ENCODE measurements around the gene ING3. TPM values are rescaled to one million over a fixed set of nuclear protein-coding genes. Genes with fewer than 3 reads are reported as not detected.

The ING3 gene
- total RNA-seq, 4 donors from 2014 or later = 1.5 to 23.6 (median 16.2) TPM

GRCh38 chr7:120988591-120989256 lies 38.1 kb downstream of the ING3 start, which contains the start of gene CPED1:
Gene CPED1 (plus strand): TSS chr7:120988711. CDS start chr7:120989622, 911 bp downstream.
- 1 to 2% methylated on average over 8 to 26 of the region's 27 CpGs for WGBS, 2 donors (ENCODE audit: low coverage in 1 of 2)
- in situ Hi-C loops (cut with MboI; ENCODE audit: low pct_ligation_motif_present in 1 of 4, low pct_unique_long_range_greater_than_20kb in 1 of 4, low sequenced_read_pairs in 3 of 4) (loop anchor here in 2 of 4 donors (10.0 to 25.0 kb wide), 2 partner anchors 86 to 99 kb away; no protein-coding TSS in a partner anchor), intact Hi-C loops (cut with DNase I; ENCODE audit: low total_unique reads) (no loop called here)
- no peaks in the 10 kb centered on the region for H3K9me3 ChIP-seq
- peak within 1 kb of the TSS; percentile 80 to 89 (median 86) for H3K27ac ChIP-seq
- peak; percentile 73 for DNase-seq
- H3K27me3 ChIP-seq = no peaks in the 10 kb centered on the region
- no peaks in the 10 kb centered on the region for H3K36me3 ChIP-seq
- peak; percentile 47 to 59 (median 57) for TF ChIP-seq POLR2AphosphoS5 (IDR thresholded peaks at IDR 0.05)
- no peak for TF ChIP-seq POLR2A (IDR thresholded peaks at IDR 0.05)
- H3K4me3 ChIP-seq = peak within 1 kb of the TSS; percentile 16 to 52 (median 32)
- H3K4me1 ChIP-seq = peaks cover 0 to 31% (median 4%) of the 10 kb centered on the region in 4 donors

- DNase-seq = no peak
- H3K4me3 ChIP-seq = peak overlapping the region; percentile 11 to 52 (median 32)
Observed at GRCh38 chr7:120989257-120990220, 39.0 kb downstream of the ING3 start.

GRCh38 chr7:120990468-120991118 lies 40.0 kb downstream of the ING3 start:
- H3K27ac ChIP-seq = peak overlapping the region; percentile 80 to 89 (median 86)
- no peak for DNase-seq
- H3K36me3 ChIP-seq = no peaks in the 10 kb centered on the region
- TF ChIP-seq POLR2AphosphoS5 (IDR thresholded peaks at IDR 0.05) (no peak), POLR2A (IDR thresholded peaks at IDR 0.05) (no peak)
- H3K27me3 ChIP-seq = no peaks in the 10 kb centered on the region
- intact Hi-C loops (cut with DNase I; ENCODE audit: low total_unique reads) (no loop called here), in situ Hi-C loops (cut with MboI; ENCODE audit: low pct_ligation_motif_present in 1 of 4, low pct_unique_long_range_greater_than_20kb in 1 of 4, low sequenced_read_pairs in 3 of 4) (loop anchor here (10.0 to 25.0 kb wide), 3 partner anchors 84 to 104 kb away; no protein-coding TSS in a partner anchor)
- no peaks in the 10 kb centered on the region for H3K9me3 ChIP-seq
- H3K4me1 ChIP-seq = peaks cover 0 to 45% (median 4%) of the 10 kb centered on the region in 4 donors
- 62 to 87% methylated on average over 6 of the region's 6 CpGs for WGBS, 2 donors (ENCODE audit: low coverage in 1 of 2)
- peak overlapping the region in 3 of 4 donors; percentile 28 to 52 (median 36) for H3K4me3 ChIP-seq

More at GRCh38 chr7:120989257-120990220, 39.0 kb downstream of the ING3 start:
- Histone ChIP-seq H3K36me3 (no peaks in the 10 kb centered on the region), H3K27me3 (no peaks in the 10 kb centered on the region), H3K4me1 (peaks cover 0 to 35% (median 4%) of the 10 kb centered on the region in 4 donors), H3K27ac (peak overlapping the region; percentile 80 to 89 (median 86)), H3K9me3 (no peaks in the 10 kb centered on the region)
- WGBS, 2 donors (ENCODE audit: low coverage in 1 of 2) = 33 to 38% methylated on average over 6 to 15 of the region's 15 CpGs
- intact Hi-C loops (cut with DNase I; ENCODE audit: low total_unique reads) (no loop called here), in situ Hi-C loops (cut with MboI; ENCODE audit: low pct_ligation_motif_present in 1 of 4, low pct_unique_long_range_greater_than_20kb in 1 of 4, low sequenced_read_pairs in 3 of 4) (loop anchor here (10.0 to 25.0 kb wide), 3 partner anchors 85 to 105 kb away; no protein-coding TSS in a partner anchor)
- TF ChIP-seq POLR2A (IDR thresholded peaks at IDR 0.05) = no peak
- TF ChIP-seq POLR2AphosphoS5 (IDR thresholded peaks at IDR 0.05) = peak in 1 of 3 donors; percentile 14
- no peak for TF ChIP-seq CTCF (IDR thresholded peaks at IDR 0.05)

GRCh38 chr7:120991161-120991560 lies 40.6 kb downstream of the ING3 start:
- in situ Hi-C loops (cut with MboI; ENCODE audit: low pct_ligation_motif_present in 1 of 4, low pct_unique_long_range_greater_than_20kb in 1 of 4, low sequenced_read_pairs in 3 of 4) = loop anchor here (10.0 to 25.0 kb wide), 3 partner anchors 84 to 104 kb away; no protein-coding TSS in a partner anchor
- 29 to 38% methylated on average over 1 of the region's 1 CpG for WGBS, 2 donors (ENCODE audit: low coverage in 1 of 2)
- no peak for DNase-seq
- TF ChIP-seq CTCF (IDR thresholded peaks at IDR 0.05) (no peak), EP300 (IDR thresholded peaks at IDR 0.05; ENCODE audit: low read depth) (no peak), POLR2AphosphoS5 (IDR thresholded peaks at IDR 0.05) (no peak), POLR2A (IDR thresholded peaks at IDR 0.05) (no peak)
- no peaks in the 10 kb centered on the region for H3K27me3 ChIP-seq
- H3K4me1 ChIP-seq = peaks cover 0 to 49% (median 5%) of the 10 kb centered on the region in 4 donors
- no peaks in the 10 kb centered on the region for H3K36me3 ChIP-seq
- no peaks in the 10 kb centered on the region for H3K9me3 ChIP-seq
- intact Hi-C loops (cut with DNase I; ENCODE audit: low total_unique reads) = no loop called here
- H3K27ac ChIP-seq = peak overlapping the region; percentile 80 to 89 (median 86)
- peak overlapping the region in 3 of 4 donors; percentile 28 to 52 (median 36) for H3K4me3 ChIP-seq
